Sigmoid colon (tissue), 4 donors: ENCODE measurements around the gene METTL24.

Source experiments
- EP300 ChIP-seq, 4 donors: sonication (generic); formaldehyde crosslinking; IDR thresholded peaks; one replicate each; pipeline ENCODE4 v1.6.1; 2017; ENCODE audit warnings: antibody characterized with exemption in 4 of 4
- POLR2A ChIP-seq, 2 donors: fragments of 450-650 bp; IDR thresholded peaks; one replicate each; pipeline ENCODE4 v1.6.1; 2016; ENCODE audit warnings: antibody characterized with exemption in 2 of 2, mild to moderate bottlenecking in 2 of 2, moderate library complexity in 2 of 2
- TF ChIP-seq, protein P1 (sequence below), 4 experiments: fragments of 450-650 bp in 3 of 4; fragments of 200-600 bp in 1 of 4; IDR thresholded peaks; one replicate each; pipeline ENCODE4 v1.5.1; 2016 to 2019; ENCODE audit warnings: antibody characterized with exemption in 4 of 4, mild to moderate bottlenecking in 3 of 4, moderate library complexity in 2 of 4

DNA sequence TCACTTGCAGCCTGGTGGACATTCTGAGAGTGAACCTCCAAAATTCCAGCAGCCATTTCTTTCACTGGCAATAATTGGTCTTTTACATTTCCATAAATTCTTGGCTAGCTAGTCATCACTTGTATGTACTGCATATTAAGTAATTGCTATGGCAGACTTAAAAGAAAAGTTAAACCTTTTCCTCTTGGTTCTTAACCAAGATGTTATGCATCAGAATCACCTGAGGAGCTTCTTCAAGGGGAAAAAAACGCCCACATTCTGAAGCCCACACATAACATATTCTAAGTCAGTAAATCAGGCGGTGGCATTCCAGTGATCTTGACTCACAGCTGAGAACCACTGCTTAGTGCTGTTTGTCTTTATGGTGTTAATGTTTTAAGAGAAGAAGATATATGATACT is 140.9 kb downstream of the METTL24 start:
- TF ChIP-seq, protein P1, sequence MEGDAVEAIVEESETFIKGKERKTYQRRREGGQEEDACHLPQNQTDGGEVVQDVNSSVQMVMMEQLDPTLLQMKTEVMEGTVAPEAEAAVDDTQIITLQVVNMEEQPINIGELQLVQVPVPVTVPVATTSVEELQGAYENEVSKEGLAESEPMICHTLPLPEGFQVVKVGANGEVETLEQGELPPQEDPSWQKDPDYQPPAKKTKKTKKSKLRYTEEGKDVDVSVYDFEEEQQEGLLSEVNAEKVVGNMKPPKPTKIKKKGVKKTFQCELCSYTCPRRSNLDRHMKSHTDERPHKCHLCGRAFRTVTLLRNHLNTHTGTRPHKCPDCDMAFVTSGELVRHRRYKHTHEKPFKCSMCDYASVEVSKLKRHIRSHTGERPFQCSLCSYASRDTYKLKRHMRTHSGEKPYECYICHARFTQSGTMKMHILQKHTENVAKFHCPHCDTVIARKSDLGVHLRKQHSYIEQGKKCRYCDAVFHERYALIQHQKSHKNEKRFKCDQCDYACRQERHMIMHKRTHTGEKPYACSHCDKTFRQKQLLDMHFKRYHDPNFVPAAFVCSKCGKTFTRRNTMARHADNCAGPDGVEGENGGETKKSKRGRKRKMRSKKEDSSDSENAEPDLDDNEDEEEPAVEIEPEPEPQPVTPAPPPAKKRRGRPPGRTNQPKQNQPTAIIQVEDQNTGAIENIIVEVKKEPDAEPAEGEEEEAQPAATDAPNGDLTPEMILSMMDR (IDR thresholded peaks at IDR 0.05) = no peak
- TF ChIP-seq EP300 (IDR thresholded peaks at IDR 0.05) (no peak), POLR2A (IDR thresholded peaks at IDR 0.05) (no peak)
